Measurements from ENCODE around the gene DUSP23. TPM values are rescaled to one million over a fixed set of nuclear protein-coding genes. Genes with fewer than 3 reads are reported as not detected.

DUSP23 gene
- total RNA-seq, 1 experiment from 2014 or later, result 31.0 TPM

GRCh38 chr1:159779403-159779851 is 1.3 kb upstream of the DUSP23 start:
- no peak for DNase-seq (ENCODE audit: low spot score)
- ChIA-PET POLR2A (ENCODE audit: low non-redundant PET) (interaction anchor here (0.7 kb wide), 1 partner anchor 419 kb away, joined by 3 read pairs; no protein-coding TSS in a partner anchor), CTCF (no interaction called here)
- BruUV-seq (replicated peaks), result no TSS peak
- intact Hi-C loops (cut with micrococcal nuclease; ENCODE audit: unreplicated experiment), result no loop called here
- Histone ChIP-seq H3K4me1 (ENCODE audit: insufficient read depth, low read length, poor library complexity, severe bottlenecking) (no peaks in the 10 kb centered on the region), H3K4me3 (ENCODE audit: low read depth, low read length, poor library complexity, severe bottlenecking) (no peak overlapping the region), H3K36me3 (ENCODE audit: insufficient read depth, low read length, poor library complexity, severe bottlenecking) (no peaks in the 10 kb centered on the region), H3K9me3 (ENCODE audit: low read depth, low read length, poor library complexity, severe bottlenecking) (no peaks in the 10 kb centered on the region), H3K27me3 (replicated peaks; ENCODE audit: insufficient read depth, low read depth, low read length, poor library complexity) (no peaks in the 10 kb centered on the region), H3K27ac (ENCODE audit: low read depth, low read length, poor library complexity, severe bottlenecking) (no peak overlapping the region)
- TF ChIP-seq, protein P1, sequence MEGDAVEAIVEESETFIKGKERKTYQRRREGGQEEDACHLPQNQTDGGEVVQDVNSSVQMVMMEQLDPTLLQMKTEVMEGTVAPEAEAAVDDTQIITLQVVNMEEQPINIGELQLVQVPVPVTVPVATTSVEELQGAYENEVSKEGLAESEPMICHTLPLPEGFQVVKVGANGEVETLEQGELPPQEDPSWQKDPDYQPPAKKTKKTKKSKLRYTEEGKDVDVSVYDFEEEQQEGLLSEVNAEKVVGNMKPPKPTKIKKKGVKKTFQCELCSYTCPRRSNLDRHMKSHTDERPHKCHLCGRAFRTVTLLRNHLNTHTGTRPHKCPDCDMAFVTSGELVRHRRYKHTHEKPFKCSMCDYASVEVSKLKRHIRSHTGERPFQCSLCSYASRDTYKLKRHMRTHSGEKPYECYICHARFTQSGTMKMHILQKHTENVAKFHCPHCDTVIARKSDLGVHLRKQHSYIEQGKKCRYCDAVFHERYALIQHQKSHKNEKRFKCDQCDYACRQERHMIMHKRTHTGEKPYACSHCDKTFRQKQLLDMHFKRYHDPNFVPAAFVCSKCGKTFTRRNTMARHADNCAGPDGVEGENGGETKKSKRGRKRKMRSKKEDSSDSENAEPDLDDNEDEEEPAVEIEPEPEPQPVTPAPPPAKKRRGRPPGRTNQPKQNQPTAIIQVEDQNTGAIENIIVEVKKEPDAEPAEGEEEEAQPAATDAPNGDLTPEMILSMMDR (conservative IDR thresholded peaks at IDR 0.05; ENCODE audit: low read depth, low read length), result no peak
- TF ChIP-seq EZH2 (IDR thresholded peaks at IDR 0.05; ENCODE audit: borderline replicate concordance, low read depth, low read length, poor library complexity, severe bottlenecking), result no peak

- intact Hi-C loops (cut with micrococcal nuclease; ENCODE audit: unreplicated experiment), result loop anchor here (5.0 kb wide), 1 partner anchor 225 kb away; no protein-coding TSS in a partner anchor
- TF ChIP-seq EZH2 (IDR thresholded peaks at IDR 0.05; ENCODE audit: borderline replicate concordance, low read depth, low read length, poor library complexity, severe bottlenecking), result no peak
- TF ChIP-seq, protein P1 (conservative IDR thresholded peaks at IDR 0.05; ENCODE audit: low read depth, low read length), result no peak
- Histone ChIP-seq H3K4me1 (ENCODE audit: insufficient read depth, low read length, poor library complexity, severe bottlenecking) (peaks cover 6% of the 10 kb centered on the region), H3K27ac (ENCODE audit: low read depth, low read length, poor library complexity, severe bottlenecking) (no peak overlapping the region), H3K4me3 (ENCODE audit: low read depth, low read length, poor library complexity, severe bottlenecking) (no peak overlapping the region), H3K36me3 (ENCODE audit: insufficient read depth, low read length, poor library complexity, severe bottlenecking) (no peaks in the 10 kb centered on the region), H3K9me3 (ENCODE audit: low read depth, low read length, poor library complexity, severe bottlenecking) (no peaks in the 10 kb centered on the region), H3K27me3 (replicated peaks; ENCODE audit: insufficient read depth, low read depth, low read length, poor library complexity) (no peaks in the 10 kb centered on the region)
- ChIA-PET CTCF (no interaction called here), POLR2A (ENCODE audit: low non-redundant PET) (no interaction called here)
- DNase-seq (ENCODE audit: low spot score), result no peak
- no TSS peak for BruUV-seq (replicated peaks)
Observed at GRCh38 chr1:159781992-159782391, 1.2 kb downstream of the DUSP23 start.

GRCh38 chr1:159783724-159784123 is 3.0 kb downstream of the DUSP23 start:
- intact Hi-C loops (cut with micrococcal nuclease; ENCODE audit: unreplicated experiment), result loop anchor here (5.0 kb wide), 1 partner anchor 224 kb away; no protein-coding TSS in a partner anchor
- Histone ChIP-seq H3K27ac (ENCODE audit: low read depth, low read length, poor library complexity, severe bottlenecking) (no peak overlapping the region), H3K36me3 (ENCODE audit: insufficient read depth, low read length, poor library complexity, severe bottlenecking) (no peaks in the 10 kb centered on the region), H3K9me3 (ENCODE audit: low read depth, low read length, poor library complexity, severe bottlenecking) (no peaks in the 10 kb centered on the region), H3K4me3 (ENCODE audit: low read depth, low read length, poor library complexity, severe bottlenecking) (no peak overlapping the region), H3K27me3 (replicated peaks; ENCODE audit: insufficient read depth, low read depth, low read length, poor library complexity) (no peaks in the 10 kb centered on the region), H3K4me1 (ENCODE audit: insufficient read depth, low read length, poor library complexity, severe bottlenecking) (peaks cover 6% of the 10 kb centered on the region)
- BruUV-seq (replicated peaks), result no TSS peak
- no peak for DNase-seq (ENCODE audit: low spot score)
- ChIA-PET POLR2A (ENCODE audit: low non-redundant PET) (no interaction called here), CTCF (no interaction called here)
- TF ChIP-seq, protein P1 (conservative IDR thresholded peaks at IDR 0.05; ENCODE audit: low read depth, low read length), result no peak
